Measurements from ENCODE around the gene STK24. TPM values are rescaled to one million over a fixed set of nuclear protein-coding genes. Genes with fewer than 3 reads are reported as not detected.

STK24 gene
- total RNA-seq, 1 donor from 2014 or later: 62.7 TPM

DNA sequence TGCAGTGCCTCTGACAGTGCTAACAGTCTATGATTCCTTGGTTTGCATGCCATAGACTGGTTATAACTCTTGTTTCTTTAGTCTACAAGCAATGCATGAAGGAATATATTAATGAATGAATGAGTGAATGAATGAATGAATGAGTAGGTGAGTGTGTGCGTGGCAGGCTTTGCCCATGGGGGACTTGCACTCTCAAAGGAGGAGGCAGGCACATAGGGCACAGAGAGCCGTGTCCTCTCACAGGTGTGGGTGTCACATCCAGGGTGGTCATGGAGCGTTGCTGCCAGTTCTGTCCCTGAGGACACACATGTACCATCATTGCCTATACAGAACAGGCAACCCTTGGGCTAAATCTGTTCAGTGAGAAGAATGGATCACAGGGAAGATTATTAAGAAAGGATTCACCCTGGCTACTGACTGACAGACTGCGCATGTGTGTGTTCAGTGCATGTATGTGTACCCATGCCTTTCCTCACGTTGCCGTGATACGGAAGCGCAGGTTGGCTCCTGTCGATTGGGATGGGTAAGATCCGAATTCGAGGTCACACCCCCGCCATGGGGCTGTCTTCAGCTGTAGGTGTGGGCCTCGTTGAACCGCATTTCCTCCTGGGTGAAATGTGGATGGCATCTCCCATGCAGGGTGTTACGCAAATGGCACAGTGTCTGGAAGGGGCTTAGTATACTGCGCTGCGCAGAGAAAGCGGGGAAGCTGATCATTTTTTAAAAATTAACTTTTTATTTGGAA is 161.4 kb downstream of the STK24 start:
- DNase-seq (ENCODE audit: low spot score): peak; percentile 82

DNA sequence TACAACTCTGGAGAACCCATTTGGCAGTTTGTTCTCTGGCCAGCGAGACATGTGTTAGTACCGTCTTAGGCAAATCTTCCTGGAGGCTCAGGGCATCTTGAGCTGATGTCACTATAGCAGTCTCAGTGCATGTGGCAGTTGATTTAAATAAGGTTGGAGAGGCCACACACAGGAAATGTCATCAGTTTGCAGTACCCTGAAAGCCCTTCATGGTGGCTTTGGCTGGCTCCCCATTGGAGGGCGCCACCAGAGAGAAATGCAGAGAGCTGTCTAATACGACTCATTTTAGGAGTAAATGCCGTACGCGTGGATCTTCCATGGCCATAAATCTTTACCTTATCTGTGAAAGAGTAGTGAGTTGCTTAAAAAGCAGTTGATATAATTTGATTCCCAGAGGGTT is 163.1 kb downstream of the STK24 start:
- peak; percentile 39 for DNase-seq (ENCODE audit: low spot score)

DNA sequence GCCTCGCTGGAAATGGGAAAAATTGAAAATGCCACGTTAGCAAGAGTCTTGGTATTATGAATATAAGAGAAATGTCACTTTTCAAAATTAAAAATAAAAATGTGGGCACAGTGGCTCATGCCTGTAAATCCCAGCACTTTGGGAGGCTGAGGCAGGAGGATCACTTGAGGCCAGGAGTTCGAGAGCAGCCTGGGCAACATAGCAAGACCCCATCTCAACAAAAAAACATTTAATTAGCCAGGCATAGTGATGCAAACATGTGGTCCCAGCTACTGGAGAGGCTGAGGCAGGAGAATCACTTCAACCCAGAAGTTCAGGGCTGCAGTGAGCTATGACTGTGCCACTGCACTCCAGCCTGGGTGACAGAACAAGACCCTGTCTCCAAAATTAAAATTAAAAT is 163.6 kb downstream of the STK24 start:
- peak; percentile 35 for DNase-seq (ENCODE audit: low spot score)

DNA sequence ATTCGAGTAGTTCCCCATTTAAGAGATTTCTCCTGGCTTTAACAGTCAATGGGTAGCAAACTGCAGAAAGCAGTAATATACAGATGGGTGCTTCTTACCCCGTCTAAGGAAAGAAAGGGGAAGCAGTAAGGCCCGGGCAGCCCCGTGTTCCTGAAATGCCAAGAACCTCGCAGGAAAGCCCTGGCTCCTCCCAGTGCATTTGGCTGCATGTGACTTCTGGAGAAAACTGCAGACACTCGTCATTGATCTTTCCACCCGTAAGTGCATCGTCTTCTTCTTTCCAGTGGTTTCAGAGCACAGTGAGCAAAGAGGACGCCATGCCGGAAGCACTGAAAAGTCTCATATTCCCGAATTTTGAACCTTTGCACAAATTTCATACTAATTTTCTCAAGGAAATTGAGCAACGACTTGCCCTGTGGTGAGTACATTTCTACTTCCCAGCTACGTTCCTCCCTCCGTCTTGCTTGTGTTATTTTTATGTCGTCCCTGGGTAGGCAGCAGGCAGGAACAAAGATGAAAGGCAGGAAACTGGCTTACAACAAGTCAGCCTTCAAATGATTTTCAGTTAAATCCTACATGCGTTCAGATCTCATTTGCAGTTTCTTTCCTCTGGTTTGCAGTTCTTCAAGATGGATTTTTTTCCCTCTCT is 165.2 kb downstream of the STK24 start:
- DNase-seq (ENCODE audit: low spot score): peak; percentile 20

DNA sequence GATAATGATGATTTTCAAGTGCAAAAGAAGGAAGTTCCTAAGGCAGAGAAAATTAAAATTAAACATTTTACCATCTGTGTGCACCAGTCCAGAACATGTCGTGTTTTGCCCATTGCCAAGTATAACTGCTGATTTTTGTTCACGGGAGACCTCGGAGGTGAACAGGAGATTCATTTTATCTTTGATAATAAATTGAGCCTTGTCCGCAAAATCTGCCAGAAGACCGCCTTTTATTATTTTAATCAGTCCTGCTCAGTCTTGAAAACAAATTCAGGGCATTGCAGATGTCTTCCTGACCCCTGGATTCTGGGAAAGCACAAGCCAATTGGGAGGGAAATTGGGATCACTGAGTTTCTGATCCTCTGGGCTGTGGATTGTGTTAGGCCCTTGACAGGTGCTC is 165.9 kb downstream of the STK24 start:
- DNase-seq (ENCODE audit: low spot score): no peak

DNA sequence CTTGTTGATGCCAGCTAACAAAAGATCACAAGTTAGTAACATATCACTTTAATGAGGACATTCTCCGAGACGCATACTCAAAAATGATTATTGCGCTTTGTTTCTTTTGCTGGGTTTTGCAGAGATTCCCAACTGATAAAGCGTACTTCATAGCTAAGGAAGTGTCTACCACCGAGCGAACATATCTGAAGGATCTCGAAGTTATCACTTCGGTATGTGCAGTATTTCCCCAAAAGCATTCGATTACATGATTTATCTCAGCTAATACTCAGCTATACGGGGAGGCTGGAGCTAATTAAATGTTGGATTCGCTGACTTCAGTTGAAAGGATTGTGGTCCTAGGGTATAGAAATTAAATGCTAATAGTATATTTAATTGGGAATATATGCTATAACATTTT is 166.3 kb downstream of the STK24 start:
- DNase-seq (ENCODE audit: low spot score): no peak

DNA sequence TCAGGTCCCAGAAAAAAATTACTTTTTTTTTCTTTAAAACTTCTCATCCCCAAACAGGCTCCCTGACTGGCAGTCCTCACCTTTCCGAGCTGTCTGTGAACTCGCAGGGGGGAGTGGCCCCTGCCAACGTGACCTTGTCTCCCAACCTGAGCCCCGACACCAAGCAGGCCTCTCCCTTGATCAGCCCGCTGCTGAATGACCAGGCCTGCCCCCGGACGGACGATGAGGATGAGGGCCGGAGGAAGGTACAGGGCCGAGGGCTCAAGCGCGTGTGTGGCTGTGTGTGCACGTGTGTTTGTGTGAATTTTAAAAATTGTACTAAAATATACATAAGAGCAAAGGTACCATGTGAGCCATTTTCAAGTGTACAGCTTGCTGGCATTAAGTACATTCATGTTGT is 167.6 kb downstream of the STK24 start:
- peak; percentile 68 for DNase-seq (ENCODE audit: low spot score)

DNA sequence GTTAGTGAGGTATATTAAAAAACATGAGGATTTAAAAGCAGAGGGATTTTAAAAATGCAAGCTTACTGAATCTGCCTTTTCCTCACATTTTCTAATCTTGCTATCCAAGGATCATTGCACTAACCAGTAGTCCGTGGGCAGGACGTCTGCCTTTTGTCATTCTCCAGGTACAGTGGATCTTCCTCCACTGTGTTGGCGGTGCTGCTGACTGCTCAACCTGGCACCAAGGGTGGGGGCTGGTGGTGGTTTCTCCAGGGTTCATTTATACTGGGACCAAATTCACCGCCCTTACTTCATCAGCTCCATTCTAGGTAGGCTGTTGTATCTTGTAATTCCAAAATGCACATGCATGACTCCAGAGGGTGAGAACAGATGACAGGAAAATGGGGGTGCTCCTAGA is 169.3 kb downstream of the STK24 start:
- DNase-seq (ENCODE audit: low spot score): peak; percentile 33

DNA sequence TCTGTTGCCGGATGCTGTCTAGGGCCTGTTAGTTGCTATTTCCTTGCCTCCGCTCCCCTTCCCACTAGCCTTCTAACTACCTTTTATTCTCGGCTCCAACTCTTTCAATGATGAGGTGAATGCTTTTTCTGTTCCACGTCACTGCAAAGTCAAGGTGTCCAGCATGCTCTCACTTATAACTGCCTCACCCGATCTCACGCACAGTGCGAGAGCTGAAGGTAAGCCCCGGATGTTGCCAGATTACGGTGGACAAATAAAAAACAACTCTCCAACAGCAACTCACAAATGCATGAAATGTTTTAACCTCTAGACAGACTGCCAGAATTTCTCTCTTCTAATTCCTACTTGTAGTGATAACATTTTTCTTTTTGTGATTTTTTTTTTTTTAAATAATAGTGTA is 169.9 kb downstream of the STK24 start:
- DNase-seq (ENCODE audit: low spot score): no peak

DNA sequence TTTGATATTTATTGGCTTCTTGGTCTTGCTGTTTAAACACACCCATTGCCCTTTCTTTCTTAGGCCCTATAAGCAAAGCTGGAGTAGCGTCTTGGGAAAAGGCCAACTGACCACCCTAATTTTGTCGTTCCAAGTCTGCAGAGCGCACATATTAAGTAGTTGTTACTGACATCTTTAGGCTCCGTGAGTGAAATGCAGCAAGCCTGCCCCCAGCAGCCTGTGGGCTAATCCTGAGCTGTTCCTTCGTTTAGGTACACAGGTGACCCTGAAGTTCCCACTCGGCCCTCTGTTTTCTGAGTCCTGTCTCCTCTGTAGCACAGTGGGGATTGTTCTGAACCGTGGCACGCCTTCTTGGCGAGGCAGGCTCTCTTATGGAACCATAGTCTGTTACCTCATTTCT is 170.5 kb downstream of the STK24 start:
- no peak for DNase-seq (ENCODE audit: low spot score)

DNA sequence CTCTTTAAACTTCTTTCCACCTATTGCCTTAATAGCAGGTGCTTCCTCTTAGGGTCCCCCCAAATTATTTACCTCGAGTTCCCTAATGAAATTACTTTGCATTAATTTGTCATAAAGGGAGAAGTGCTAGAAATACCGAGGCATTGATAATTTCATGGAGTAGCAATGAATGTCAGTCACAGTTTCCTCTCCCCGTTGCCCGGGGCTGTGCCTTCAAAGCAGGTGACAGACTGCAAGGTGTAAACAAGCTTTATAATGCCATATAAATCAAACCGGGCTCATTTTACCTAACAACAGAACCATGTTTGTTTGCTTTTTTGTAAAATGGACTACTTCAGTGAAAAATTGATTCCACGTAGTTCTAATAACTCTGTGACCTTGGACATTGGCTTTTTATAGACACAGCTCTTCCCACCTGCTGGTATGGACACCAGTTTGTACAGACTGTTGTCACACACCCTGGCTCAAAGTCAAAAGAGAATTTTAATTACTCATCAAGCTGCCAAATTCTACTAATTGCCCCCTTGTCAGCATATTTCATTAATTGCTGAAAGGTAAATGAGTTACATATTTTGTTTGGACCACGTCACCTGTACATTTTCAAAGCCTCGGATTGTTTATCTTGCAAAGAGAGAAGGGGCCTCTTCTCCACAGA is 171.1 kb downstream of the STK24 start:
- DNase-seq (ENCODE audit: low spot score): no peak

DNA sequence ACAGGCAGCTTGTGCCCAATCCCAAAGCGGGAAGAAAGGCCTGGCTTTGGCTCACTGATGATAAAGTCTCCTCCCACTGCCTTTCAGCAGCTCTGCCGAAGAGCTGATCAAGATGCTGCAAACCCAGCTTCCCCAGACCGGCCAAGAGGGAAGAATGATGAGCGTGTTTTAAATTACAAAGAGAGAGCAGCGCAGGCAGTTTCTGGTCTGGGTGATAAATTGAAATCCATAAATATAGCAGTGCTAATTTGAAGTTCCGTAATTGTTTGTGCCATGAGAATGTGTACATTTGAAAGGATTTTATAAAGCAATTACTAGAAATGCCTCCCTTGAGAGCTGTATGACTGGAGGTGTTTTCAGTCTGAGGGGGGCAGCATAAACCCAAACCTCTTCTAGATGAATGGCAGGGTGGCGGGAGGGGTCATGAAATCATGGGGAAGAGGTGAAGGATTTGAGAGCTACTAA is 171.8 kb downstream of the STK24 start:
- DNase-seq (ENCODE audit: low spot score): no peak

DNA sequence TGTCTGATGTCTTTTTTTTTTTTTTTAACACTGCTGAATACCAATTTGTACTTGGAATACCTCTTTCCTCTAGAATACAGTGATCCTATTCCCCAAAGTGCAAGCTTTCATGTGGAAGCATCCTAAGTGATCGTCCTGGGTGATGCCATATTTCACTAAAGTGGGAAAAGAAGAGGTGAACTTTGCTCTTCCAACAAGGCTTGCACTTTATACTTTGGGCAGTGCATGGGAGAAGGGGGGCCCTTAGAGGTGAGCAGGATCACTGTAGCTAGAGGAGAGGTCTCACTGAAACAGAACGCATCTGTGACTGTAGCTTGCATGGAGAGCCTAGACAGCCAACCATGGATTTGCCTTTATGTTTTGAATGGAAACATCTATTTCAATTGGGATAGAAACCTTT is 173.8 kb downstream of the STK24 start:
- no peak for DNase-seq (ENCODE audit: low spot score)

DNA sequence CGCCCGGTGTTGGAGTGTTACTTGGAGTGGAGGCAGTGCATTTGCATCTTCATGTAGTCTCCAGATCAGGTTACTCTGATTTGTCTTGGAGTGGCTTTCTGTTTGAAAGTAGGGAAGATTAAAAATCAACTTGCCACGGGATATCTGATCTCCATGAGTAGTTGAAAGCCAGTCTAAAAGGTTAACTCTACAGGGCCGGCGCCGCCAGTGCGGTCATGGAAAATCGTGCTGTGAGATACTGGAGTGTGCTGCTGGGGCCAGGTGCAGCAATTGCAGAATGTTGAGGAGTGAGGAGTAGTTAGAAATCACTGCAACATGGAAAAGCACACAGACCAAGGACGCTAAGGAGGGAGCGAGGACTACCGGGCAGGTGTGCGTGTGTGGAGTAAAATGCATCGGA is 175.0 kb downstream of the STK24 start:
- no peak for DNase-seq (ENCODE audit: low spot score)

DNA sequence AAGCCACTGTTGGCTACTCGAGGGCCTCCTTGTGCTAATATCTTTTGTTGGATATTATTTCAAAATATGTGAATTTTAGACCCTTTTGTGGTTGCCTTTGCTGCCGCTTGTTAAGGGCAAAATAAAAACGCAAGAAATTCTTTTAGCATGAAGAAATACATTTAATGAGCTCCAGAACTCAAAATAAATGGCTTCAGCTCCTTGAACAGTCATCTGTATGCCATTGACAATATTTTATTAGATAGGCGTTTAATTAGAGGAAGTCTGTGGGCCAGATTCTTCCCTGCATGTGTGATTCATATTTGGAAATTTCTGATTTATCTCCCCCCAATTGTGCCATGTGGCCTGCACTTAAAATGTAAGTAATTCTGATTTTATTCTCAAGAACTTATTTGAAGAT is 177.2 kb downstream of the STK24 start:
- no peak for DNase-seq (ENCODE audit: low spot score)

DNA sequence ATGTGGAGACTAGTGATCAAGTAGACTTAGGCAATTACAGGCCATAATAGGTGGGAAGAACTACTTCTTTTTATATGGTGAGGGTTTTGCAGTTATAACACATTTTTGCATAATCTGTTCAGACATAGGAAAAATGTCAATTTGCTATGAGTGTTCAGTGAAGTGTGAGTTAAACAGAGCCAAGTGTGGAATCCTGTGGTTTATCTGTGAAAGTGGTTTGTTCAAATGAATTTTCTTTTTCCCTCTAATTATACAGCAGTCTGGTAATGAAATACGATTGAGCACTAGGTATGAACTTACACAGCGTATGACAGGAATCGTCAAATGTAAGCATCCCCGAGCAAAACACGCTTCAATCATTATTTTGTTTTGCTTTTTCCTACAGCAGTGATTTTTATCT is 178.3 kb downstream of the STK24 start:
- DNase-seq (ENCODE audit: low spot score): no peak

DNA sequence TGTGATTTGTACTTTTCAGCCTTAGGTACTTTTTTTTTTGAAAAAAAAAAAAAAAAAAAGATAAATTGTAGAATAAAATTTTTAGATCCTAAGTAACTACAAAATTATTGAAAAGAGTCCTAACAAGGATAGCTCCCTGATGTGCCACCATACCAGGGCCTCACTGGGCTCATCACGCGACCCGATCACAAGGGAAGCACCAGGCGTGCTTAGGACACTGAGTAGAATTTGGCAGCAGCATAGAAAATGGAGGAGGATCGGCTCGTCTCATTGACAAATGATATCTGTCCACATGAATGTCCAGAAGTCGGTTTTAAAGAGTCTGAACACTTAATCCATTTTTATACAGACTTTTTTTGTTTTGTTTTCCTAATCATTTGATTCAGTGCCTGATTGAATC is 179.0 kb downstream of the STK24 start:
- no peak for DNase-seq (ENCODE audit: low spot score)

DNA sequence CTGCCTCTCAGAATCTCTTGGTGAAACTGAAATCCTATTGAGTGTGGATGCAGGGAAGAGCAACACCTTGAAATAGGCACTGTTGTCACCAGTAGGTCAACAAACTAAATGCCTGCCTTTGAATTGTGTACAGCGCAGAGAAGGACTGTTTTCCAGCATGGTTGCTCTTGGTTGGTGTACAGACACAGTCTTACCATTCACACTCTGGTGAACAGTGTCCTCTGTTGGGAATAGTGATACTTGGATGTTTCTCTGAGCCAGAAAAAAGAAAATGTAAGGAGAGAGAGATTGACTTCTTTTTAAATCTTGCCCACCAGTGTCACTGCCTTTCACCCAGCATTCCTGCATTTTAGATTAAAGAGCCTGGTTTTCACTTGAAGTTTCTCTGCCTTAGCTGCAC is 179.7 kb downstream of the STK24 start:
- no peak for DNase-seq (ENCODE audit: low spot score)

DNA sequence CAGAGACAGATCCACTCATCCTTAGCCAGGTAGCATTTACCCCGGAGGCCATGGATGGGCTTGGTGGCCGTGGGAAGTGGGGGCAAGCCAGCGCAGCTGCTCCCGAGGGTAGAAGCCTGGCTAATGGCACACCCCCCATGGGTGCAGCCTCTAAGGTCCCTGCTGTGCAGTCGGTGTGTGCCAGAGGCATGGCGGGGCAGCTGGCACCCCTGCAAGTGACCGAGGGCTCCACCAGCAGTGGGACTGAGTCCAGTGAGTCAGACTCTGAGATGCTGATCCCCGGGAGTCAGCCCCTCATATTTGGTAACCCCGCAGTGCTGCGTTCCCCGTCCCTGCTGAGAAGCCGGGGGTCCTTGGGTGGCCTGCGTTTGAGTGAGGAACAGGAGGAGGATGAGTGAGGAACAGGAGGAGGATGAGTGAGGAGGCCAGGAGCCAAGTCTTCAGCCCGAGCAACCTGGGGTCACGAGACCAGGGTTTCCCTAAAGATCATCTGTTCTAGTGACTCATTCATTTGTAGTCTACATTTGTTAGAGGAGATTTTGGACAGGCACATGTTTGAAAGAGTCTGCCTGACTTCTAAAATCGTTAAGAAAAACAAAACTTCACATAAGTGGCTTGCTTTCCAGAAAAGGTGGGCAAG is 180.7 kb downstream of the STK24 start:
- no peak for DNase-seq (ENCODE audit: low spot score)

All from mesenteric fat pad (tissue), 1 donor.